Kidney (tissue), 14 donors: ENCODE results near the gene CAAP1. TPM values are rescaled to one million over a fixed set of nuclear protein-coding genes. Genes with fewer than 3 reads are reported as not detected.

Experiments
- DNase-seq, 5 donors: peaks; one replicate each; pipeline ENCODE4 v3.0.0-alpha.2; 2013 to 2020
- FAIRE-seq: peaks from 2 replicates; lab custom pipeline; 2012; peaks lifted over from hg19 to GRCh38; lab: Jason Lieb, UNC
- H3K27ac ChIP-seq, 2 donors: one replicate each; pipeline ENCODE4 v1.7.0; 2013; ENCODE audit warnings: low read depth in 2 of 2, low read length in 2 of 2, inconsistent platforms in 1 of 2
- H3K27me3 ChIP-seq: one replicate; pipeline ENCODE4 v1.7.1; 2013; ENCODE audit warnings: low read length, inconsistent platforms; ENCODE audit not compliant: control insufficient read depth, insufficient read depth
- H3K36me3 ChIP-seq, 3 donors: one replicate each; pipeline versions ENCODE4 v1.7.0 to v1.7.1; 2013; ENCODE audit warnings: low read length in 3 of 3, control low read depth in 1 of 3, inconsistent platforms in 1 of 3; ENCODE audit not compliant: insufficient read depth in 3 of 3, control insufficient read depth in 2 of 3
- H3K4me1 ChIP-seq, 3 donors: one replicate each; pipeline versions ENCODE4 v1.7.0 to v1.7.1; 2013; ENCODE audit warnings: low read length in 3 of 3, inconsistent platforms in 1 of 3, low read depth in 1 of 3; ENCODE audit not compliant: control insufficient read depth in 2 of 3, insufficient read depth in 2 of 3
- H3K4me3 ChIP-seq, 3 donors: one replicate each; pipeline versions ENCODE4 v1.7.0 to v1.8.1; 2013; ENCODE audit warnings: low read length in 3 of 3, control low read depth in 1 of 3, inconsistent platforms in 1 of 3
- H3K9ac ChIP-seq, 3 donors: one replicate each; pipeline versions ENCODE4 v1.7.0 to v1.7.1; 2013; ENCODE audit warnings: low read length in 3 of 3, control low read depth in 1 of 3, inconsistent platforms in 1 of 3
- H3K9me3 ChIP-seq, 3 donors: one replicate each; pipeline versions ENCODE4 v1.7.0 to v1.7.1; 2013; ENCODE audit warnings: low read length in 3 of 3, control low read depth in 1 of 3, inconsistent platforms in 1 of 3; ENCODE audit not compliant: control insufficient read depth in 2 of 3, insufficient read depth in 1 of 3
- CTCF ChIP-seq: IDR thresholded peaks from 3 replicates; pipeline ENCODE4 v1.5.1; 2012; ENCODE audit warnings: mild to moderate bottlenecking, moderate library complexity, borderline replicate concordance; ENCODE audit not compliant: insufficient read depth; ENCODE audit errors: extremely low read depth
- intact Hi-C: fragments of 100-400 bp; cut with DNase I; formaldehyde crosslinking; loops from one replicate; pipeline ENCODE4 v1.11.1; 2022
- polyA plus RNA-seq: library from polyadenylated mRNA; stranded (reverse); fragments of 350-450 nt; fragmentation: Illumina TruSeq; extraction: RNeasy Lipid Tissue Mini Kit (QIAGEN cat#74804); gene quantifications from one replicate; pipeline ENCODE4 v1.2.3, GENCODE V29; 2014; ENCODE audit warnings: low read depth, low replicate concordance; ENCODE audit not compliant: insufficient read depth
- total RNA-seq: library from RNA; stranded (reverse); fragmentation: NEBNext Ultra II Directional; extraction: Animal tissue kit (Norgen Biotek cat#: 25700); gene quantifications from one replicate; pipeline ENCODE4 v1.2.1, GENCODE V29; 2021
- donor health status: control.
- donor health status: control.
- donor health status: control.
- donor health status: control.
- donor health status: control.
- donor health status: DM: yes; HTN: yes; CAD: no.
- donor health status: Normal renal cell carcinoma (clear cell type).

CAAP1 gene
- total and polyA plus RNA-seq, 2 donors from 2014 or later: 15.2 to 23.6 TPM

GRCh38 chr9:26904671-26905070 is 12.1 kb upstream of the CAAP1 start:
- DNase-seq (no peak), FAIRE-seq (peak; percentile 76)
- Histone ChIP-seq H3K4me1 (no peaks in the 10 kb centered on the region), H3K36me3 (peaks cover 2 to 8% (median 7%) of the 10 kb centered on the region in 3 donors), H3K4me3 (no peak overlapping the region), H3K9me3 (no peaks in the 10 kb centered on the region), H3K27ac (no peak overlapping the region), H3K27me3 (no peaks in the 10 kb centered on the region), H3K9ac (no peak overlapping the region)
- no peak for TF ChIP-seq CTCF
- intact Hi-C loops: no loop called here

- Histone ChIP-seq H3K4me1 (no peaks in the 10 kb centered on the region), H3K4me3 (no peak overlapping the region), H3K27me3 (no peaks in the 10 kb centered on the region), H3K36me3 (peaks cover 2 to 8% (median 7%) of the 10 kb centered on the region in 3 donors), H3K9ac (no peak overlapping the region), H3K9me3 (no peaks in the 10 kb centered on the region), H3K27ac (no peak overlapping the region)
- no peak for TF ChIP-seq CTCF
- DNase-seq (no peak), FAIRE-seq (no peak)
- intact Hi-C loops: no loop called here
Measured at GRCh38 chr9:26904070-26904469, 11.5 kb upstream of the CAAP1 start.

GRCh38 chr9:26893030-26893676 is 551 bp upstream of the CAAP1 start:
- Histone ChIP-seq H3K36me3 (no peaks in the 10 kb centered on the region), H3K4me1 (peaks cover 0 to 9% (median 3%) of the 10 kb centered on the region in 3 donors), H3K27me3 (no peaks in the 10 kb centered on the region), H3K27ac (peak overlapping the region; percentile 97 to 98), H3K4me3 (peak overlapping the region; percentile 92 to 96 (median 93)), H3K9ac (peak overlapping the region; percentile 64 to 97 (median 88)), H3K9me3 (peaks cover 0 to 6% (median 0%) of the 10 kb centered on the region in 3 donors)
- DNase-seq: no peak
- intact Hi-C loops: no loop called here
- TF ChIP-seq CTCF: no peak
- FAIRE-seq: peak; percentile 11
